Measurements from ENCODE around the gene BTG4. TPM values are rescaled to one million over a fixed set of nuclear protein-coding genes. Genes with fewer than 3 reads are reported as not detected.
A peak's percentile ranks its signal among the peaks of the same experiment; 100 is the strongest.

Gene BTG4
- total RNA-seq, 1 donor from 2014 or later: 0.50 TPM

GRCh38 chr11:111530091-111530490, 17.9 kb upstream of the BTG4 start:
- Mint-ChIP-seq H3K36me3 (ENCODE audit: low read depth, unreplicated experiment) (no peaks in the 10 kb centered on the region), H3K4me1 (ENCODE audit: low read depth, unreplicated experiment) (peaks cover 51% of the 10 kb centered on the region), H3K27me3 (ENCODE audit: low read depth, unreplicated experiment) (no peaks in the 10 kb centered on the region), H3K27ac (ENCODE audit: unreplicated experiment) (peak overlapping the region; percentile 55), H3K9me3 (ENCODE audit: unreplicated experiment) (no peaks in the 10 kb centered on the region), H3K4me3 (ENCODE audit: unreplicated experiment) (no peak overlapping the region)
- Histone ChIP-seq H3K27me3 (ENCODE audit: insufficient read depth, low read length) (no peaks in the 10 kb centered on the region), H3K9me3 (ENCODE audit: insufficient read depth, low read depth, low read length) (no peaks in the 10 kb centered on the region), H3K9ac (ENCODE audit: low read length) (no peak overlapping the region), H3K4me2 (ENCODE audit: low read length) (no peak overlapping the region), H2AFZ (ENCODE audit: low read depth, low read length) (no peak overlapping the region), H3K4me1 (ENCODE audit: insufficient read depth, low read length) (peaks cover 30% of the 10 kb centered on the region), H4K20me1 (ENCODE audit: insufficient read depth, low read length) (no peaks in the 10 kb centered on the region), H3K79me2 (ENCODE audit: insufficient read depth, low read length) (no peaks in the 10 kb centered on the region), H3K4me3 (ENCODE audit: insufficient read depth, low read depth, low read length) (no peak overlapping the region), H3K27ac (ENCODE audit: low read depth, low read length) (no peak overlapping the region), H3K36me3 (ENCODE audit: insufficient read depth, low read length) (no peaks in the 10 kb centered on the region)
- TF ChIP-seq CTCF (IDR thresholded peaks at IDR 0.05; ENCODE audit: insufficient read depth, low read depth, low read length) (no peak), EZH2 (IDR thresholded peaks at IDR 0.05; ENCODE audit: insufficient read depth, low read length) (no peak)
- no peak for FAIRE-seq
- DNase-seq (ENCODE audit: low read depth): peak; percentile 84

- no peak for FAIRE-seq
- no peaks in the 10 kb centered on the region for H3K36me3 Mint-ChIP-seq (ENCODE audit: low read depth, unreplicated experiment)
- Histone ChIP-seq H4K20me1 (ENCODE audit: insufficient read depth, low read length) (no peaks in the 10 kb centered on the region), H3K4me2 (ENCODE audit: low read length) (no peak overlapping the region), H3K4me3 (ENCODE audit: insufficient read depth, low read depth, low read length) (no peak overlapping the region), H3K27ac (ENCODE audit: low read depth, low read length) (no peak overlapping the region), H3K79me2 (ENCODE audit: insufficient read depth, low read length) (no peaks in the 10 kb centered on the region), H3K36me3 (ENCODE audit: insufficient read depth, low read length) (no peaks in the 10 kb centered on the region), H3K9ac (ENCODE audit: low read length) (no peak overlapping the region), H3K27me3 (ENCODE audit: insufficient read depth, low read length) (no peaks in the 10 kb centered on the region), H3K4me1 (ENCODE audit: insufficient read depth, low read length) (peaks cover 30% of the 10 kb centered on the region), H3K9me3 (ENCODE audit: insufficient read depth, low read depth, low read length) (no peaks in the 10 kb centered on the region), H2AFZ (ENCODE audit: low read depth, low read length) (no peak overlapping the region)
- TF ChIP-seq EZH2 (IDR thresholded peaks at IDR 0.05; ENCODE audit: insufficient read depth, low read length): no peak
- peak; percentile 19 for TF ChIP-seq CTCF (IDR thresholded peaks at IDR 0.05; ENCODE audit: insufficient read depth, low read depth, low read length)
- peak overlapping the region; percentile 82 for H3K27ac Mint-ChIP-seq (ENCODE audit: unreplicated experiment)
- no peak for DNase-seq (ENCODE audit: low read depth)
- peaks cover 61% of the 10 kb centered on the region for H3K4me1 Mint-ChIP-seq (ENCODE audit: low read depth, unreplicated experiment)
- no peak overlapping the region for H3K4me3 Mint-ChIP-seq (ENCODE audit: unreplicated experiment)
- H3K9me3 Mint-ChIP-seq (ENCODE audit: unreplicated experiment): no peaks in the 10 kb centered on the region
- H3K27me3 Mint-ChIP-seq (ENCODE audit: low read depth, unreplicated experiment): no peaks in the 10 kb centered on the region
These were observed 16.4 kb upstream of the BTG4 start for GRCh38 chr11:111528557-111528956.

- Histone ChIP-seq H3K4me3 (ENCODE audit: insufficient read depth, low read depth, low read length) (no peak overlapping the region), H3K9ac (ENCODE audit: low read length) (no peak overlapping the region), H3K4me1 (ENCODE audit: insufficient read depth, low read length) (peaks cover 29% of the 10 kb centered on the region), H2AFZ (ENCODE audit: low read depth, low read length) (no peak overlapping the region), H3K27me3 (ENCODE audit: insufficient read depth, low read length) (no peaks in the 10 kb centered on the region), H3K9me3 (ENCODE audit: insufficient read depth, low read depth, low read length) (no peaks in the 10 kb centered on the region), H4K20me1 (ENCODE audit: insufficient read depth, low read length) (no peaks in the 10 kb centered on the region), H3K4me2 (ENCODE audit: low read length) (no peak overlapping the region), H3K27ac (ENCODE audit: low read depth, low read length) (no peak overlapping the region), H3K36me3 (ENCODE audit: insufficient read depth, low read length) (no peaks in the 10 kb centered on the region), H3K79me2 (ENCODE audit: insufficient read depth, low read length) (no peaks in the 10 kb centered on the region)
- Mint-ChIP-seq H3K36me3 (ENCODE audit: low read depth, unreplicated experiment) (no peaks in the 10 kb centered on the region), H3K27ac (ENCODE audit: unreplicated experiment) (peak overlapping the region; percentile 72), H3K4me1 (ENCODE audit: low read depth, unreplicated experiment) (peaks cover 57% of the 10 kb centered on the region), H3K27me3 (ENCODE audit: low read depth, unreplicated experiment) (no peaks in the 10 kb centered on the region), H3K9me3 (ENCODE audit: unreplicated experiment) (no peaks in the 10 kb centered on the region), H3K4me3 (ENCODE audit: unreplicated experiment) (peak overlapping the region; percentile 1)
- FAIRE-seq: no peak
- DNase-seq (ENCODE audit: low read depth): no peak
- no peak for TF ChIP-seq CTCF (IDR thresholded peaks at IDR 0.05; ENCODE audit: insufficient read depth, low read depth, low read length)
- TF ChIP-seq EZH2 (IDR thresholded peaks at IDR 0.05; ENCODE audit: insufficient read depth, low read length): no peak
These were observed 15.1 kb upstream of the BTG4 start for GRCh38 chr11:111527279-111527678.
